PC-3 (cell line): Measurements from ENCODE around the gene METTL9.
"Not testable (repeated sequence)": the region's sequence is repeated elsewhere in the genome, so short reads cannot be mapped to it uniquely, and the experiment has no call there.

Experiments
- CTCF ChIP-seq: fragments of 300-600 bp; sonication (generic); conservative IDR thresholded peaks from 2 replicates; pipeline ENCODE4 v1.5.1; 2017; ENCODE audit warnings: antibody characterized with exemption, low read depth, mild to moderate bottlenecking, low read length
- EZH2 ChIP-seq: fragments of 300-600 bp; sonication (generic); IDR thresholded peaks from one replicate; pipeline ENCODE4 v1.6.1; 2017; ENCODE audit warnings: antibody characterized with exemption, mild to moderate bottlenecking, low read length; ENCODE audit not compliant: unreplicated experiment

GRCh38 chr16:21588593-21588992, 10.8 kb upstream of the METTL9 start:
- TF ChIP-seq CTCF, EZH2: not testable (repeated sequence)
